GM12878 (cell line): ENCODE results near the gene PROM1. TPM values are rescaled to one million over a fixed set of nuclear protein-coding genes. Genes with fewer than 3 reads are reported as not detected.

ENCODE experiments used
- ATAC-seq: fragments of 200-7000 bp; cut with Tn5 transposase; 3 replicates; pipeline ENCODE4 v1.9.1; 2020; ENCODE audit warnings: mild to moderate bottlenecking, moderate library complexity
- BruUV-seq: library from RNA; stranded (reverse); fragments of 400-500 nt; replicated peaks from 2 replicates; lab custom pipeline; 2021; lab: Mats Ljungman, UMichigan
- CTCF ChIA-PET: fragments of 300-600 bp; sonication (Branson Sonifier 250); formaldehyde crosslinking; extraction: SDS; loops from one replicate; lab custom pipeline; 2021; ENCODE audit warnings: inconsistent platforms; lab: Yijun Ruan, JAX
- POLR2A ChIA-PET: fragments of 350-600 bp; formaldehyde crosslinking; extraction: SDS; loops from one replicate; lab custom pipeline; 2021; ENCODE audit warnings: inconsistent platforms; lab: Charles Lee
- RAD21 ChIA-PET: fragments of 300-600 bp; sonication (Branson Sonifier 250); formaldehyde crosslinking; loops from one replicate; lab custom pipeline; 2023; ENCODE audit warnings: antibody characterized with exemption; ENCODE audit not compliant: unreplicated experiment; lab: Charles Lee
- SMC1A ChIA-PET: fragments of 300-600 bp; sonication (Branson Sonifier 250); formaldehyde crosslinking; loops from one replicate; lab custom pipeline; 2023; ENCODE audit not compliant: unreplicated experiment, uncharacterized antibody; lab: Charles Lee
- DNase-seq: peaks from one replicate; pipeline ENCODE4 v3.0.0-alpha.2; 2011; ENCODE audit warnings: low read depth, low spot score
- FAIRE-seq: peaks from 3 replicates; lab custom pipeline; 2011; peaks lifted over from hg19 to GRCh38; lab: Jason Lieb, UNC
- H2AFZ ChIP-seq: 2 replicates; pipeline ENCODE4 v1.6.0; 2011; ENCODE audit warnings: low read depth, low read length, control low read depth; ENCODE audit not compliant: control insufficient read depth
- H3K27ac ChIP-seq: 2 replicates; pipeline ENCODE4 v1.5.1; 2011; ENCODE audit warnings: control low read depth; ENCODE audit not compliant: control insufficient read depth, insufficient read depth
- H3K27me3 ChIP-seq, 2 experiments: replicated peaks in 1 of 2; 2 replicates each; pipeline versions ENCODE4 v1.6.0 to v1.6.1; 2011; ENCODE audit warnings: low read length in 1 of 2; ENCODE audit not compliant: control insufficient read depth in 2 of 2, insufficient read depth in 2 of 2
- H3K36me3 ChIP-seq, 2 experiments: 2 replicates each; pipeline ENCODE4 v1.5.1; 2011; ENCODE audit warnings: low read length in 1 of 2; ENCODE audit not compliant: control insufficient read depth in 2 of 2, insufficient read depth in 2 of 2
- H3K4me1 ChIP-seq: 2 replicates; pipeline ENCODE4 v1.6.1; 2011; ENCODE audit warnings: mild to moderate bottlenecking, low read length, moderate library complexity, mixed read lengths; ENCODE audit not compliant: control insufficient read depth, insufficient read depth
- H3K4me2 ChIP-seq: 2 replicates; pipeline ENCODE4 v1.6.0; 2011; ENCODE audit warnings: control low read depth; ENCODE audit not compliant: control insufficient read depth, insufficient read depth
- H3K4me3 ChIP-seq: fragments of 200-600 bp; sonication (generic); 2 replicates; pipeline ENCODE4 v1.5.1; 2016
- H3K79me2 ChIP-seq: 2 replicates; pipeline ENCODE4 v1.6.0; 2011; ENCODE audit warnings: low read length; ENCODE audit not compliant: control insufficient read depth, insufficient read depth
- H3K9ac ChIP-seq: 2 replicates; pipeline ENCODE4 v1.8.0; 2011; ENCODE audit warnings: low read length, control low read depth, mixed read lengths; ENCODE audit not compliant: control insufficient read depth, insufficient read depth
- H3K9me3 ChIP-seq: replicated peaks from 3 replicates; pipeline ENCODE4 v1.5.1; 2011; ENCODE audit warnings: mild to moderate bottlenecking, low read length; ENCODE audit not compliant: control insufficient read depth, insufficient read depth
- H4K20me1 ChIP-seq: 2 replicates; pipeline ENCODE4 v1.6.0; 2011; ENCODE audit not compliant: control insufficient read depth, insufficient read depth
- CREM ChIP-seq: IDR thresholded peaks from 2 replicates; pipeline ENCODE4 v1.6.1; 2014; ENCODE audit warnings: antibody characterized with exemption, low read depth
- HDAC2 ChIP-seq: fragments of 200-600 bp; sonication (generic); IDR thresholded peaks from 2 replicates; pipeline ENCODE4 v1.6.1; 2017
- JUND ChIP-seq: IDR thresholded peaks from 2 replicates; pipeline ENCODE4 v1.6.1; 2012; ENCODE audit warnings: low read depth, mild to moderate bottlenecking, low read length, improper control_type of control experiment, moderate library complexity
- KDM1A ChIP-seq: fragments of 200-600 bp; sonication (generic); IDR thresholded peaks from 2 replicates; pipeline ENCODE4 v1.6.1; 2016; ENCODE audit warnings: borderline replicate concordance
- MEF2A ChIP-seq: IDR thresholded peaks from 2 replicates; pipeline ENCODE4 v1.6.1; 2011; ENCODE audit warnings: low read depth, mild to moderate bottlenecking, low read length, moderate library complexity; ENCODE audit not compliant: insufficient read depth
- NFIC ChIP-seq: IDR thresholded peaks from 2 replicates; pipeline ENCODE4 v1.6.1; 2012; ENCODE audit warnings: low read depth, mild to moderate bottlenecking, inconsistent platforms, low read length, moderate library complexity
- NFYB ChIP-seq: IDR thresholded peaks from 2 replicates; pipeline ENCODE4 v1.6.1; 2011; ENCODE audit warnings: low read depth, mild to moderate bottlenecking, low read length, improper control_type of control experiment, moderate library complexity; ENCODE audit not compliant: insufficient read depth
- SIN3A ChIP-seq: IDR thresholded peaks from 2 replicates; pipeline ENCODE4 v1.6.1; 2012; ENCODE audit warnings: low read depth, low read length, improper control_type of control experiment
- TARDBP ChIP-seq: IDR thresholded peaks from 2 replicates; pipeline ENCODE4 v1.6.1; 2016; ENCODE audit warnings: borderline replicate concordance
- WGBS: methylation state at CpG from one replicate; pipeline ENCODE4 v1.1.6; 2016; ENCODE audit warnings: low lambda C conversion rate; ENCODE audit not compliant: insufficient replicate concordance, insufficient coverage; ENCODE audit errors: missing lambda C conversion rate; 5-methylcytosine and 5-hydroxymethylcytosine counted together
- in situ Hi-C: fragments of 300-500 bp; cut with MboI; formaldehyde crosslinking; loops from 9 replicates; pipeline ENCODE4 v1.14.3; 2018; ENCODE audit warnings: mixed read lengths
- intact Hi-C: fragments of 100-400 bp; cut with micrococcal nuclease; formaldehyde crosslinking; loops from one replicate; pipeline ENCODE4 v1.14.2; 2022; ENCODE audit not compliant: unreplicated experiment
- polyA plus RNA-seq, 11 experiments: library from polyadenylated mRNA; depleted of rRNA in 4 of 11; unstranded in 6 of 11; stranded (reverse) in 5 of 11; fragments of >200 nt; fragmentation: Nextera tagmentation in 4 of 11; fragmentation: Illumina TruSeq in 1 of 11; extraction: Ambion mirVana in 4 of 11; extraction: Trizol in 1 of 11; gene quantifications; 1 replicate in 1 of 11; 2 replicates in 10 of 11; pipeline versions ENCODE4 v1.2.1 to v1.2.3, GENCODE V29; 2011 to 2016; ENCODE audit warnings: inconsistent platforms in 2 of 11, missing spikeins in 2 of 11, low read depth in 1 of 11
- total RNA-seq, 4 experiments: library from RNA; depleted of rRNA in 3 of 4; stranded (reverse); fragments of >200 nt in 3 of 4; fragmentation: Illumina TruSeq in 1 of 4; extraction: Trizol in 1 of 4; gene quantifications; 2 replicates each; pipeline versions ENCODE4 v1.2.1 to v1.2.3, GENCODE V29; 2013 to 2021
- TF ChIP-seq, protein P1 (sequence below): IDR thresholded peaks from 2 replicates; pipeline ENCODE4 v1.6.1; 2012; ENCODE audit warnings: mild to moderate bottlenecking, low read depth, low read length
- TF ChIP-seq, protein P2 (sequence below): fragments of 450-650 bp; IDR thresholded peaks from 2 replicates; pipeline ENCODE4 v1.6.1; 2016; ENCODE audit warnings: mild to moderate bottlenecking
- TF ChIP-seq, protein P3 (sequence below): IDR thresholded peaks from 2 replicates; pipeline ENCODE4 v1.6.1; 2012; ENCODE audit warnings: low read depth, low read length, improper control_type of control experiment

Gene PROM1
- total and polyA plus RNA-seq, 10 of the 15 experiments (the other 5 are each of a cell fraction or from before 2014, with no cell fraction given) = 0.08 to 0.31 (median 0.18) TPM; not detected in 7

DNA sequence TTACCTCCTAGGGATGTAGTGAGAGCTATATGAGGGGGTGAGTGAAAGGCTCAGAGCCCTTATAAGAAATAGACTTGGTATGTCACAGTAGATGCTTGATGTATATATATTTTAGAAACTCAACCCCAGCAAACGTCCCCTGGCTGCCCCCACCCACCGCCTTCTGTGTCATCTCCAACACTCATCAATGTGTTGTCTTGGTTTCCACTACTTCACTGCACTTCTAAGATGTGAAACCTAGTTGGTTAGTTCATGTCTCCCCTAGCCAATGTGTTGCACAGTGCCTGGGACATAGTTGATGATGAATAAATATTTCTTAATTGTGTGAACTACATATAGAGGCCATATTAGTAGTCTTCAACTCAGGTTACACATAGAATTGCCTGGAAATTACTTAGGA lies 125.3 kb downstream of the PROM1 start:
- H3K4me1 ChIP-seq = peaks cover 7% of the 10 kb centered on the region; the same call in 1 of the 2 replicates
- RAD21 ChIA-PET = interaction anchor here (0.7 to 1.2 kb wide), 2 partner anchors 42 to 76 kb away, joined by 3 to 7 read pairs; no protein-coding TSS in a partner anchor
- H3K27ac ChIP-seq = no peak overlapping the region
- no peak for ATAC-seq
- H3K9me3 ChIP-seq = no peaks in the 10 kb centered on the region; the same call in 2 of the 3 replicates
- H3K9ac ChIP-seq = no peak overlapping the region
- H3K36me3 ChIP-seq = no peaks in the 10 kb centered on the region
- H2AFZ ChIP-seq = no peak overlapping the region
- in situ Hi-C loops = loop anchor here (5.0 to 25.0 kb wide), 3 partner anchors 74 to 721 kb away; no protein-coding TSS in a partner anchor
- POLR2A ChIA-PET = no interaction called here
- intact Hi-C loops = no loop called here
- H3K4me3 ChIP-seq = no peak overlapping the region
- H3K79me2 ChIP-seq = no peaks in the 10 kb centered on the region
- TF ChIP-seq NFIC (no peak), CREM (no peak), JUND (no peak), HDAC2 (no peak), MEF2A (no peak), SIN3A (no peak), TARDBP (no peak), NFYB (no peak), KDM1A (no peak)
- TF ChIP-seq, protein P1, sequence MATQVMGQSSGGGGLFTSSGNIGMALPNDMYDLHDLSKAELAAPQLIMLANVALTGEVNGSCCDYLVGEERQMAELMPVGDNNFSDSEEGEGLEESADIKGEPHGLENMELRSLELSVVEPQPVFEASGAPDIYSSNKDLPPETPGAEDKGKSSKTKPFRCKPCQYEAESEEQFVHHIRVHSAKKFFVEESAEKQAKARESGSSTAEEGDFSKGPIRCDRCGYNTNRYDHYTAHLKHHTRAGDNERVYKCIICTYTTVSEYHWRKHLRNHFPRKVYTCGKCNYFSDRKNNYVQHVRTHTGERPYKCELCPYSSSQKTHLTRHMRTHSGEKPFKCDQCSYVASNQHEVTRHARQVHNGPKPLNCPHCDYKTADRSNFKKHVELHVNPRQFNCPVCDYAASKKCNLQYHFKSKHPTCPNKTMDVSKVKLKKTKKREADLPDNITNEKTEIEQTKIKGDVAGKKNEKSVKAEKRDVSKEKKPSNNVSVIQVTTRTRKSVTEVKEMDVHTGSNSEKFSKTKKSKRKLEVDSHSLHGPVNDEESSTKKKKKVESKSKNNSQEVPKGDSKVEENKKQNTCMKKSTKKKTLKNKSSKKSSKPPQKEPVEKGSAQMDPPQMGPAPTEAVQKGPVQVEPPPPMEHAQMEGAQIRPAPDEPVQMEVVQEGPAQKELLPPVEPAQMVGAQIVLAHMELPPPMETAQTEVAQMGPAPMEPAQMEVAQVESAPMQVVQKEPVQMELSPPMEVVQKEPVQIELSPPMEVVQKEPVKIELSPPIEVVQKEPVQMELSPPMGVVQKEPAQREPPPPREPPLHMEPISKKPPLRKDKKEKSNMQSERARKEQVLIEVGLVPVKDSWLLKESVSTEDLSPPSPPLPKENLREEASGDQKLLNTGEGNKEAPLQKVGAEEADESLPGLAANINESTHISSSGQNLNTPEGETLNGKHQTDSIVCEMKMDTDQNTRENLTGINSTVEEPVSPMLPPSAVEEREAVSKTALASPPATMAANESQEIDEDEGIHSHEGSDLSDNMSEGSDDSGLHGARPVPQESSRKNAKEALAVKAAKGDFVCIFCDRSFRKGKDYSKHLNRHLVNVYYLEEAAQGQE = no peak
- TF ChIP-seq, protein P2, sequence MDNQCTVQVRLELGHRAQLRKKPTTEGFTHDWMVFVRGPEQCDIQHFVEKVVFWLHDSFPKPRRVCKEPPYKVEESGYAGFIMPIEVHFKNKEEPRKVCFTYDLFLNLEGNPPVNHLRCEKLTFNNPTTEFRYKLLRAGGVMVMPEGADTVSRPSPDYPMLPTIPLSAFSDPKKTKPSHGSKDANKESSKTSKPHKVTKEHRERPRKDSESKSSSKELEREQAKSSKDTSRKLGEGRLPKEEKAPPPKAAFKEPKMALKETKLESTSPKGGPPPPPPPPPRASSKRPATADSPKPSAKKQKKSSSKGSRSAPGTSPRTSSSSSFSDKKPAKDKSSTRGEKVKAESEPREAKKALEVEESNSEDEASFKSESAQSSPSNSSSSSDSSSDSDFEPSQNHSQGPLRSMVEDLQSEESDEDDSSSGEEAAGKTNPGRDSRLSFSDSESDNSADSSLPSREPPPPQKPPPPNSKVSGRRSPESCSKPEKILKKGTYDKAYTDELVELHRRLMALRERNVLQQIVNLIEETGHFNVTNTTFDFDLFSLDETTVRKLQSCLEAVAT = no peak
- TF ChIP-seq, protein P3, sequence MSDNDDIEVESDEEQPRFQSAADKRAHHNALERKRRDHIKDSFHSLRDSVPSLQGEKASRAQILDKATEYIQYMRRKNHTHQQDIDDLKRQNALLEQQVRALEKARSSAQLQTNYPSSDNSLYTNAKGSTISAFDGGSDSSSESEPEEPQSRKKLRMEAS = no peak
- TF ChIP-seq, all 136 proteins: peak for 0
- FAIRE-seq (no peak), DNase-seq (no peak)
- Histone ChIP-seq H4K20me1 (no peaks in the 10 kb centered on the region), H3K4me2 (no peak overlapping the region), H3K27me3 (no peaks in the 10 kb centered on the region)
- CTCF ChIA-PET = interaction anchor here (1.2 to 2.0 kb wide), 4 partner anchors 42 to 153 kb away, joined by 4 to 14 read pairs (median 8); no protein-coding TSS in a partner anchor
- BruUV-seq = no TSS peak
- 25% methylated on average over 2 of the region's 2 CpGs for WGBS
- SMC1A ChIA-PET = interaction anchor here (0.7 to 1.6 kb wide), 6 partner anchors 76 to 153 kb away, joined by 3 to 14 read pairs (median 3); no protein-coding TSS in a partner anchor
